IPS DF 4.7 (cell line): ENCODE results near the gene LPO.

Source experiments
- DNase-seq: peaks from one replicate; pipeline ENCODE4 v3.0.0-alpha.2; 2013; ENCODE audit warnings: low spot score; ENCODE audit errors: extremely low read depth

LPO gene

DNA sequence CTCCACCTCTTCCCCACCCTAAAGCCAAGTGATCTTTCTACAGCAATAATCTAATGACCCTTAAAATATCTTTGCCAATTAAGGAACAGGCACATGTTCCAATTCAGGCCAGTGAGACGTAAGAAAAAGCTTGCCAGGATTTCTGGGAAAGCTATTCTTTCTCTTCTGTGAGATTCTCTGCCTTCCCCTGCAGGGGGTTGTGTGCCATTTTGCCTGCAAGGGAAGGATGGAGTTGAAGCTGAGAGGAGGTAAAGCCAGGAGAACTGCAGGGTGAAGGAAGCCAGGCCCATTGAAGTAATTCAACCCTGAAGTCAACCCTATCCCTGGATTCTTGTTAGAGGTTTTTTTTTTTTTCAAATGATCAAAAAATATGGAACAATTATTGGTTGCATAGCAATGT, 9.0 kb upstream of the LPO start:
- DNase-seq: no peak

DNA sequence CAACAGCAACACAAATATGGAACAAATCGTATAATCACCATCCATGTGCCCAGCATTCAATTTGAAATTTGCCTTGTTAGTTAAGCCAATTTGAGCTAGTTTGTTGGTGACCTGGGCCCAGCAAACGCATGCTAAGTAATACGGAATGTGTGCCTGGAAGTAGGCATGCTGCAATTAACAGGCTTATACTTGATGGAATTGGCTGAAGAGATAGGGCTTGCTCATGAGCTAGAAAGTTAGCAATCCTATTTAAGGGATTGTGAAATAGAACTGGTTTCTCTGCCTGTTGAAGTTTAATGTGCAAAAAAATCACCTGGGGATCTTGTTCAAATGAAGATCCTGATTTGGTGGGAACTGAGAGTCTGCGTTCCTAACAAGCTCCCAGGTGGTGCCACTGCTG, 8.5 kb upstream of the LPO start:
- DNase-seq: no peak

DNA sequence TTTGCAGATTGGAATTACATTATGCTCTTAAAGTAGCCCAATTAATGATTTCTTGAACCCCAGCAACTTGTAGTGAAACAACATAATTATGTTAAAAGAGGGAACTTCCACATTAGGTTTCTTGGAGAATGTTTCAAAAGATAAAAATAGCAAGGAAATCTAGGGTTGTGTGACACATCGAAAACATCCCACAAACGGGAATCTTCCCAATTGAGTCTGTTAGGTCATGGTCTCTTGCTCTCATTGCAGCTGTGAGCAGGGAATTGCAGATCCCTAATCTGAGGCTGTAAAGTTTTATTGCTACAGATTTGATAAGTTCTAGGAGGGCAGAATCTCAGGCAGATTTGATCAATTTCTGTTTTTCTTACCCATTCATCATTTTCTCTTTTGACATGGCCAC, 6.7 kb upstream of the LPO start:
- no peak for DNase-seq

DNA sequence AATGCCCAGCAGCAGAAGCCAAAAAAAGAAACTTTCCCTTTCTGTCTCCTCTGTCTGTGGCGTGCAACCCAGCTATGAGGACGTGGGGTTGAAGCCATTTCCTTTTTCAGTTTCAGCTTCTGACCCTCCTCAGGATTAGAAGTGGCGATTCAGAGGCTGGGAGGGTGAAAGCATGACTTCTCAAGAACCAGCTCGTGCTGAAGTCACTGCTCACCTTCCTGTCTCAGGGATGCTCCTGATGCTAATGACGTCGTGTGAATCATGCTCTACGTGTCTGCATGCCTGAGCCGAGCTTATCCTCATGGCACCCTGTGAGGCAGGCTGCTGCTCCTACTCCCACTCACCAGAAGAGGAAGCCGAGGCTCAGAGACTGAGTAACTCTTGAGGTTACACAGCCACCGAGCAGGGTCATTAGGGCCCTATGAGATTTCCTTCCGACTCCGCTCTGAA, 5.7 kb upstream of the LPO start:
- DNase-seq: no peak

- no peak for DNase-seq
These were observed 4.8 kb upstream of the LPO start for GRCh38 chr17:58233543-58233942.

DNA sequence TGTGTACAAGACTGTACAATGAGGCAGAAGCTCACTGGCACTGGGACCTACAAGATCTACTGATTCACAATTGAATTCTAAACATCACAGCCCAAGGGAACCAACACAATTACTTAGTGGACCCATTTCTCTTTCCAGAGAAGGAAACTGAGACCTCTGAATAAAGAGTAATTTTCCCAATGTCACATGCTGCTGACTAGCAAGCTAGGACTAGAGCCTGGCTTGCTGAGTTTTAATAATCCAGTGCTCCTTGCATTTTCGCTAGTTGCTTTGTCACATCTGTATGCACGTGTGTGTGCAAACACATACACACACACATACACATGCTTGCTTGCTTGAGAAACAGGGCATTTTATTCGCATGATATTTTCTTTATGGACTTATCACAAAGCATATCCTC, 3.9 kb upstream of the LPO start:
- no peak for DNase-seq

- no peak for DNase-seq
These were observed 2.6 kb upstream of the LPO start for GRCh38 chr17:58235821-58236220.

DNA sequence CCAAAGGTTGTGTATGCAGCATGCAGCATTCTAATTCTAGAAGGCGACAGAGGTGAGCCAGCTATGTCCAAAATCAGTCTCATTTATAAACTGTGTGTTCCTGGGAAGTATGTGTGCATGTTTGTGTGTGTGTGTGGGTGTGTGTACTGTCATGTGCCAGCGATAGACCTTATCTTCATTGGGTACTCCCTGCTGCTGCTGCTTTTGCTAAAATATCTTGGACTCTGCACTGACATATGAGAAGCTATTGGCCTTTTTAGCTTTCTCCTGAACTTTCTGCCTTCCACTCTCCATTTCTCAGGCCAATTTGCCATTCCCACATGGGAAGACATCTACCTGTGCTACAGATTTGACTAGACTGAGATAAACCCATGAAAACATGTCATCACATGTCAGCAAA, 2.0 kb upstream of the LPO start:
- DNase-seq: no peak

DNA sequence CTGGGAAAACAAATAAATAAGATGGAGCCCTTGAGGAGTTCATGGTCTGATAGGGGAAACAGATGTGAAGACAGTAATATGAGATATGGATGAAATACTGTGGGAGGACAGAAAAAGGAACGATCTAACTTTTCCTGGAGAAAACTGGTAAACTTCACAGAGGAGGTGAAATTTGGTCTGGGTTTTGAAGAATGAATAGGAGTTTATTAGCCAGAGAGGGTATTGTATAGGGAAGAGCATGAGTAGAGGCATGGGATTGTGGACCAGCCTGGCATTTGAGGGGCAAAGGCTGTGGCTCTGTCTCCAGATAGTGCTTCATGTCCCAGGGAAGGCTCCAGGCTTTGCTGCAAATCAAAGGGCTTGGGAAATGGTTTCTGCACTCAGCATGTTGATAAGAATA, 1.6 kb downstream of the LPO start:
- DNase-seq: no peak

- DNase-seq: no peak
These were observed 3.9 kb downstream of the LPO start for GRCh38 chr17:58242171-58242784.

DNA sequence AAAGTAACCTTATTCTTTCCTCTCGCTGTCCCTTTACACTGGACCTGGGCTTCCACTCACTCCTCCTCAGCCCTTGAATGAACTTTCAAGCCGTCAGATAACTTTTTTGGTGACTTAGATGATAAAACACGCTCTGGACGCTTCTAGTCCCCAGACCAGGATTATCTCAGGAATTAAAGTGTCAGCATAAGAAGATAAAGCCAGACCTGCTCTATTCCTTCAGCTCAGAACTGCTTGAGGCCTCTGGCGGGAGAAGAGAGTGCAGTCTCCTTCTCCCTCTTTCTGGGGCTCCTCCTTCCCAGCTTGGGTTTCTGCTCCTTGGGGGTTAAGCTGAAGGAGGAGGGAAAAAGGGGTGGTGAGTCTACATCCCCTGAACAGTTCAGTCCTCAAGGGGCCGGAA, 6.6 kb downstream of the LPO start:
- DNase-seq: no peak

- no peak for DNase-seq
These were observed 7.2 kb downstream of the LPO start for GRCh38 chr17:58245428-58246103.

GRCh38 chr17:58246104-58246740, 7.8 kb downstream of the LPO start:
- no peak for DNase-seq

GRCh38 chr17:58246781-58247180, 8.4 kb downstream of the LPO start:
- no peak for DNase-seq

DNA sequence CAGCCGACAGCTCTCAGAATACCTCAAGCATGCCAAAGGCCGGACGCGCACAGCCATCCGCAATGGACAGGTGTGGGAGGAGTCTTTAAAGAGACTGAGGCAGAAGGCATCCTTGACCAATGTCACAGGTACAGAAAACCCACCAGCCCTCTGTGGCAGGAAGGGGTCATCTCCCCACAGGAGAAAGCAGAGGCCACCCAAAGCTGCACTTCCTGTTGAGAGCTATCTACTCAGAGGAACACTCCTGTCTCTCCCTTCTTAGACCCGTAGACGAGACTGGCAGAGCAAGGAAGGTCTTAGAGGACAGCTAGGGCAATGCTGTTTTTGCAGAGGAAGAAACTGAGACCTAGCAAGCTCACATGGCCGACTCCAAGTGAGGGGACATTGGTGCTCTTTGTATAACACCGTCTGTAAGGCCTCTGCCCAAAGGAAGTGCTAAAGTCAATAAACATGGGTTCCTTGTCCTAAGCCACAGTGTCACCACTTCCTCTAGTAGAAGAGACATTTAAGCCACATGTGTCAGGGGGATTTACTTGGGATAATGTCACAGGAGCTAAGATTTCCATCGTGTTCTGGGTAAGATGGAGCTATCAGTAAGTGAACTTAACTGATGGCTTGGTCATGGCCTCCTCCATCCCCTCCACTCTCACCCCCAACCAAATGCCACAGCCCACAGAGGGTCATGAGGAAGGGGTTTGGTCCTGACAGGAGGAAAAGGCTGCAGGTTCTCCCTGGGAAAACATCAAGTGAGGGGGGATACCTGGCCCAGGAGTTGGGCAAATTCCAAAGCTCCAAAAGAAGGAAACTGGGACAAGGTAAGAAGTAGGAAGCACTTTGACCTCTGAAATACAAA, 9.4 kb downstream of the LPO start:
- DNase-seq: no peak

DNA sequence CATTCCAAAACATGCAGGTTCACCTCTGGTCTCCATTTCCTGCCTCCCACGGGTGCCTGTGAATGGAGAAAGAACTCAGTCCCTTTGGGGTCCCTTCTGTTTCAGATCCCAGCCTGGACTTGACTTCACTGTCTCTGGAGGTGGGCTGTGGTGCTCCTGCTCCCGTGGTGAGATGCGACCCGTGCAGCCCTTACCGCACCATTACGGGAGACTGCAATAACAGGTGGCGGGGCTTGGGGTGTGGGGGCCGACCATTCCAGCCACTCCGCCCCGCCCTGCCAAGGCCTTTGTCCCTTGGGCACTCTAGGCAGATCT, 10.5 kb downstream of the LPO start:
- DNase-seq: no peak

DNA sequence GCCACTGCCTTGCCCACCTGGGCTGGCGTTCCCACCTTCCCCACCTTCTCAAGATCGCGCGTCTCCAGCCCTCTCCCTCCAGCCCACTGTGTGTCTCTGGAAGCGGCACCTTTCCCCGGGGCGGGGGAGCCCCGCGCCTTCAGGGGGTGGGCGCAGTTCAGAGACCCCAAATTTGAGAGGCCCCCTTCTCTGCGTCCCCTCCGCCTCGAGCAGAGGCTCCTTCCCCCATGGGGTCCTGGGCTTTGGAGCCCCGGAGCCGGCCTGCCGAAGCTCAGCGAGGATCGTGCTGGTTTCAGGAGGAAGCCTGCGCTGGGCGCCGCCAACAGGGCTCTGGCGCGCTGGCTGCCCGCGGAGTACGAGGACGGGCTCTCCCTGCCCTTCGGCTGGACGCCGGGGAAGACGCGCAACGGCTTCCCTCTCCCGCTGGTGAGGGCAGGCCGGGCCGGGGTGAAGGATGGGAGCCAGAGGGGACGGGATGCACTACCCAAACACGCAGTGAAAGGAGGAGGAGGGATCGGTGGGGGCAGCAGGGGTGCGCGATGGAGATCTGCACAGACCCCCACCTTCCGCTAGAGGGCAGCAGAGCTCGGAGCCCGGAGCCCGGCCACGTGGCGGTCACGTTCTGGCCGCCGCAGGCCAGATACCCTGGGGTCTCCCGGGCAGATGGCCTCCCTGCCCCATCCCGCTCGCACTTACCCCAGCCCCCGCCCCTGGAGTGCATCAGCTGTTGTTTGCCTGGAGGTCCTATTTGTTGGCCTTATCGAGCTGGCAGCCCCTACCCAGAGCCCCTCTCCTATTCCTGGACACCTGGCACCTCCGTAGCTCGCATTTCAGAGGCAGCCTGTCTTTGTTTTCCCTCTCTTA, 11.1 kb downstream of the LPO start:
- no peak for DNase-seq

- no peak for DNase-seq
These were observed 12.1 kb downstream of the LPO start for GRCh38 chr17:58250344-58251011.

DNA sequence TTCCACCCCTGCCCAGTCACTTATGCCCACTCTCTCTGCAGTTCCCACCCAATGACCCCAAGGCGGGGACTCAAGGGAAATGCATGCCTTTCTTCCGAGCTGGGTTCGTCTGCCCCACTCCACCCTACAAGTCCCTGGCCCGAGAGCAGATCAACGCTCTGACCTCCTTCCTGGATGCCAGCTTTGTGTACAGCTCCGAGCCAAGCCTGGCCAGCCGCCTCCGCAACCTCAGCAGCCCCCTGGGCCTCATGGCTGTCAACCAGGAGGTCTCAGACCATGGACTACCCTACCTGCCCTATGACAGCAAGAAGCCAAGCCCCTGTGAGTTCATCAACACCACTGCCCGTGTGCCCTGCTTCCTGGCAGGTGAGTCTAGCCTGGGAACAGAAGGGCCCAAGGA, 13.8 kb downstream of the LPO start:
- DNase-seq: no peak

GRCh38 chr17:58253082-58253481, 14.7 kb downstream of the LPO start:
- DNase-seq: no peak

DNA sequence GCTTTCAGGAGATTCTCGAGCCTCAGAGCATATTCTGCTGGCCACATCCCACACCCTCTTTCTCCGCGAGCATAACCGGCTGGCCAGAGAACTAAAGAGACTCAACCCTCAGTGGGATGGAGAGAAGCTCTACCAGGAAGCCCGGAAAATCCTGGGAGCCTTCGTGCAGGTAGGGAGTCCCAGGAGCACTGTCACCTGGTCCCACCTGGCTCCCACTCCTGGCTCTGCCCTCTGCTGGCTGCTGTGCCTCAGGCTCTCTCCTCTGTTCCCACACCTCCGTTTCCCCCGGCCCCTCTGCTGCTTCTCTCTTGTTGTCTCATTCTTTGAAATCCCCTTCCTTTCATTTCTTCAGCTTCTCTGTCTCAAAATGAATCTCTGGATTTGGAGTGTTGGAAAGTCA, 16.4 kb downstream of the LPO start:
- DNase-seq: no peak
